Measurements from ENCODE around the gene RUFY4.

The RUFY4 gene

GRCh38 chr2:218130377-218130776, 61.3 kb downstream of the RUFY4 start:
- no peak overlapping the region for H3K4me3 ChIP-seq (replicated peaks; ENCODE audit: low read depth, low read length)
- TF ChIP-seq CTCF (IDR thresholded peaks at IDR 0.05; ENCODE audit: low read length, missing control alignments) = no peak
- DNase-seq (ENCODE audit: low read depth) = no peak

GRCh38 chr2:218130822-218131221, 61.8 kb downstream of the RUFY4 start:
- H3K4me3 ChIP-seq (replicated peaks; ENCODE audit: low read depth, low read length) = no peak overlapping the region
- no peak for TF ChIP-seq CTCF (IDR thresholded peaks at IDR 0.05; ENCODE audit: low read length, missing control alignments)
- no peak for DNase-seq (ENCODE audit: low read depth)

GRCh38 chr2:218137514-218137913, 68.5 kb downstream of the RUFY4 start:
- no peak for DNase-seq (ENCODE audit: low read depth)
- TF ChIP-seq CTCF (IDR thresholded peaks at IDR 0.05; ENCODE audit: low read length, missing control alignments) = no peak
- no peak overlapping the region for H3K4me3 ChIP-seq (replicated peaks; ENCODE audit: low read depth, low read length)

GRCh38 chr2:218138047-218138446, 69.0 kb downstream of the RUFY4 start:
- no peak overlapping the region for H3K4me3 ChIP-seq (replicated peaks; ENCODE audit: low read depth, low read length)
- no peak for DNase-seq (ENCODE audit: low read depth)

More at GRCh38 chr2:218138047-218138446, 69.0 kb downstream of the RUFY4 start:
- no peak for TF ChIP-seq CTCF (IDR thresholded peaks at IDR 0.05; ENCODE audit: low read length, missing control alignments)

Data from fibroblast of pulmonary artery (primary cell).